Measurements from ENCODE around the gene WDFY1.
A peak's percentile ranks its signal among the peaks of the same experiment; 100 is the strongest.

Gene WDFY1

GRCh38 chr2:223957092-223957851 is 12.1 kb upstream of the WDFY1 start, which contains the start of gene MRPL44:
MRPL44 (plus strand) TSS chr2:223957463; CDS start chr2:223957473, 10 bp downstream.
- peak; percentile 100 for ATAC-seq
- no peak; the same call in 1 of the 2 replicates for TF ChIP-seq CSDC2 (CRISPR knock-in tag; IDR thresholded peaks at IDR 0.05)
- TF ChIP-seq ZFP3 (CRISPR knock-in tag; IDR thresholded peaks at IDR 0.05), result 0 out of 2 replicates have a peak, but pooled peaks have one; percentile 58
- TF ChIP-seq CREB5 (CRISPR knock-in tag; IDR thresholded peaks at IDR 0.05; ENCODE audit: low read depth), result no peak
- TF ChIP-seq, protein P1, sequence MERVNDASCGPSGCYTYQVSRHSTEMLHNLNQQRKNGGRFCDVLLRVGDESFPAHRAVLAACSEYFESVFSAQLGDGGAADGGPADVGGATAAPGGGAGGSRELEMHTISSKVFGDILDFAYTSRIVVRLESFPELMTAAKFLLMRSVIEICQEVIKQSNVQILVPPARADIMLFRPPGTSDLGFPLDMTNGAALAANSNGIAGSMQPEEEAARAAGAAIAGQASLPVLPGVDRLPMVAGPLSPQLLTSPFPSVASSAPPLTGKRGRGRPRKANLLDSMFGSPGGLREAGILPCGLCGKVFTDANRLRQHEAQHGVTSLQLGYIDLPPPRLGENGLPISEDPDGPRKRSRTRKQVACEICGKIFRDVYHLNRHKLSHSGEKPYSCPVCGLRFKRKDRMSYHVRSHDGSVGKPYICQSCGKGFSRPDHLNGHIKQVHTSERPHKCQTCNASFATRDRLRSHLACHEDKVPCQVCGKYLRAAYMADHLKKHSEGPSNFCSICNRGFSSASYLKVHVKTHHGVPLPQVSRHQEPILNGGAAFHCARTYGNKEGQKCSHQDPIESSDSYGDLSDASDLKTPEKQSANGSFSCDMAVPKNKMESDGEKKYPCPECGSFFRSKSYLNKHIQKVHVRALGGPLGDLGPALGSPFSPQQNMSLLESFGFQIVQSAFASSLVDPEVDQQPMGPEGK (CRISPR knock-in tag; IDR thresholded peaks at IDR 0.05; ENCODE audit: borderline replicate concordance), result peak; percentile 67; the same call in 1 of the 2 replicates
- TF ChIP-seq GLIS3 (CRISPR knock-in tag; IDR thresholded peaks at IDR 0.05), result no peak
- TF ChIP-seq, protein P2, sequence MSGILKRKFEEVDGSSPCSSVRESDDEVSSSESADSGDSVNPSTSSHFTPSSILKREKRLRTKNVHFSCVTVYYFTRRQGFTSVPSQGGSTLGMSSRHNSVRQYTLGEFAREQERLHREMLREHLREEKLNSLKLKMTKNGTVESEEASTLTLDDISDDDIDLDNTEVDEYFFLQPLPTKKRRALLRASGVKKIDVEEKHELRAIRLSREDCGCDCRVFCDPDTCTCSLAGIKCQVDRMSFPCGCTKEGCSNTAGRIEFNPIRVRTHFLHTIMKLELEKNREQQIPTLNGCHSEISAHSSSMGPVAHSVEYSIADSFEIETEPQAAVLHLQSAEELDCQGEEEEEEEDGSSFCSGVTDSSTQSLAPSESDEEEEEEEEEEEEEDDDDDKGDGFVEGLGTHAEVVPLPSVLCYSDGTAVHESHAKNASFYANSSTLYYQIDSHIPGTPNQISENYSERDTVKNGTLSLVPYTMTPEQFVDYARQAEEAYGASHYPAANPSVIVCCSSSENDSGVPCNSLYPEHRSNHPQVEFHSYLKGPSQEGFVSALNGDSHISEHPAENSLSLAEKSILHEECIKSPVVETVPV (CRISPR knock-in tag; IDR thresholded peaks at IDR 0.05), result no peak
- TF ChIP-seq ARNTL (CRISPR knock-in tag; IDR thresholded peaks at IDR 0.05; ENCODE audit: borderline replicate concordance, low read depth), result no peak
- 0 out of 2 replicates have a peak, but pooled peaks have one; percentile 58 for TF ChIP-seq TSHZ2 (CRISPR knock-in tag; IDR thresholded peaks at IDR 0.05)

GRCh38 chr2:223956300-223956699 is 11.2 kb upstream of the WDFY1 start:
- TF ChIP-seq ZC3H10 (CRISPR knock-in tag; IDR thresholded peaks at IDR 0.05) (no peak), BACH2 (CRISPR knock-in tag; IDR thresholded peaks at IDR 0.05; ENCODE audit: borderline replicate concordance) (no peak), CREB5 (CRISPR knock-in tag; IDR thresholded peaks at IDR 0.05; ENCODE audit: low read depth) (no peak)
- ATAC-seq, result no peak

GRCh38 chr2:223954401-223954800 is 9.3 kb upstream of the WDFY1 start:
- no peak for ATAC-seq
- TF ChIP-seq TCF4 (CRISPR knock-in tag; IDR thresholded peaks at IDR 0.05; ENCODE audit: borderline replicate concordance) (no peak), ISL1 (CRISPR knock-in tag; IDR thresholded peaks at IDR 0.05) (no peak), TSHZ2 (CRISPR knock-in tag; IDR thresholded peaks at IDR 0.05) (no peak), ZC3H10 (CRISPR knock-in tag; IDR thresholded peaks at IDR 0.05) (no peak), ZNF565 (CRISPR knock-in tag; conservative IDR thresholded peaks at IDR 0.05; ENCODE audit: low read depth) (no peak), ZNF70 (CRISPR knock-in tag; IDR thresholded peaks at IDR 0.05) (no peak), RARB (CRISPR knock-in tag; IDR thresholded peaks at IDR 0.05) (no peak), GLIS3 (CRISPR knock-in tag; IDR thresholded peaks at IDR 0.05) (no peak), ZFP3 (CRISPR knock-in tag; IDR thresholded peaks at IDR 0.05) (no peak), PPARA (CRISPR knock-in tag; IDR thresholded peaks at IDR 0.05; ENCODE audit: borderline replicate concordance) (no peak)
- TF ChIP-seq, protein P1 (CRISPR knock-in tag; IDR thresholded peaks at IDR 0.05; ENCODE audit: borderline replicate concordance), result no peak
- TF ChIP-seq, protein P3, sequence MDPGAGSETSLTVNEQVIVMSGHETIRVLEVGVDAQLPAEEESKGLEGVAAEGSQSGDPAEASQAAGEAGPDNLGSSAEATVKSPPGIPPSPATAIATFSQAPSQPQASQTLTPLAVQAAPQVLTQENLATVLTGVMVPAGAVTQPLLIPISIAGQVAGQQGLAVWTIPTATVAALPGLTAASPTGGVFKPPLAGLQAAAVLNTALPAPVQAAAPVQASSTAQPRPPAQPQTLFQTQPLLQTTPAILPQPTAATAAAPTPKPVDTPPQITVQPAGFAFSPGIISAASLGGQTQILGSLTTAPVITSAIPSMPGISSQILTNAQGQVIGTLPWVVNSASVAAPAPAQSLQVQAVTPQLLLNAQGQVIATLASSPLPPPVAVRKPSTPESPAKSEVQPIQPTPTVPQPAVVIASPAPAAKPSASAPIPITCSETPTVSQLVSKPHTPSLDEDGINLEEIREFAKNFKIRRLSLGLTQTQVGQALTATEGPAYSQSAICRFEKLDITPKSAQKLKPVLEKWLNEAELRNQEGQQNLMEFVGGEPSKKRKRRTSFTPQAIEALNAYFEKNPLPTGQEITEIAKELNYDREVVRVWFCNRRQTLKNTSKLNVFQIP (CRISPR knock-in tag; IDR thresholded peaks at IDR 0.05; ENCODE audit: borderline replicate concordance, low read depth), result no peak
- TF ChIP-seq, protein P2 (CRISPR knock-in tag; IDR thresholded peaks at IDR 0.05), result no peak

All from SK-N-SH treated with all-trans-retinoic acid at 6 μM for 48 hours (cell line).